ENCODE data around the gene NCKAP5. TPM values are rescaled to one million over a fixed set of nuclear protein-coding genes. Genes with fewer than 3 reads are reported as not detected.

NCKAP5 gene
- total RNA-seq, 3 donors from 2014 or later = 1.9 to 6.3 (median 2.3) TPM

GRCh38 chr2:132725748-132726147 is 842.5 kb downstream of the NCKAP5 start:
- Histone ChIP-seq H3K9me3 (no peaks in the 10 kb centered on the region), H3K4me3 (no peak overlapping the region), H3K36me3 (ENCODE audit: low read depth) (no peaks in the 10 kb centered on the region), H3K4me1 (ENCODE audit: low read depth) (no peaks in the 10 kb centered on the region)
- ATAC-seq (no peak), DNase-seq (no peak)
- intact Hi-C loops (cut with DNase I, micrococcal nuclease) = no loop called here
- no peak for TF ChIP-seq CTCF (IDR thresholded peaks at IDR 0.05)

GRCh38 chr2:132725148-132725547 is 843.1 kb downstream of the NCKAP5 start:
- Histone ChIP-seq H3K36me3 (ENCODE audit: low read depth) (no peaks in the 10 kb centered on the region), H3K4me1 (ENCODE audit: low read depth) (no peaks in the 10 kb centered on the region), H3K9me3 (no peaks in the 10 kb centered on the region), H3K4me3 (no peak overlapping the region)
- ATAC-seq (no peak), DNase-seq (no peak)
- TF ChIP-seq CTCF (IDR thresholded peaks at IDR 0.05) = no peak
- intact Hi-C loops (cut with DNase I, micrococcal nuclease) = no loop called here

- intact Hi-C loops (cut with DNase I, micrococcal nuclease) = no loop called here
- TF ChIP-seq CTCF (IDR thresholded peaks at IDR 0.05) = no peak
- Histone ChIP-seq H3K4me3 (no peak overlapping the region), H3K36me3 (ENCODE audit: low read depth) (no peaks in the 10 kb centered on the region), H3K9me3 (no peaks in the 10 kb centered on the region), H3K4me1 (ENCODE audit: low read depth) (no peaks in the 10 kb centered on the region)
- no peak for ATAC-seq
- no peak for DNase-seq
Observed at GRCh38 chr2:132721938-132722337, 846.3 kb downstream of the NCKAP5 start.

GRCh38 chr2:132720393-132720792 is 847.9 kb downstream of the NCKAP5 start:
- no peak overlapping the region for H3K4me3 ChIP-seq
- intact Hi-C loops (cut with DNase I, micrococcal nuclease) = no loop called here
- DNase-seq (no peak), ATAC-seq (no peak)
- TF ChIP-seq CTCF (IDR thresholded peaks at IDR 0.05) = no peak
- H3K9me3 ChIP-seq = no peaks in the 10 kb centered on the region
- H3K36me3 ChIP-seq (ENCODE audit: low read depth) = no peaks in the 10 kb centered on the region
- H3K4me1 ChIP-seq (ENCODE audit: low read depth) = no peaks in the 10 kb centered on the region

- intact Hi-C loops (cut with DNase I, micrococcal nuclease) = no loop called here
- ATAC-seq (no peak), DNase-seq (no peak)
- Histone ChIP-seq H3K9me3 (no peaks in the 10 kb centered on the region), H3K4me1 (ENCODE audit: low read depth) (no peaks in the 10 kb centered on the region), H3K36me3 (ENCODE audit: low read depth) (no peaks in the 10 kb centered on the region), H3K4me3 (no peak overlapping the region)
- TF ChIP-seq CTCF (IDR thresholded peaks at IDR 0.05) = no peak
Observed at GRCh38 chr2:132719480-132719879, 848.8 kb downstream of the NCKAP5 start.

GRCh38 chr2:132716954-132717353 is 851.3 kb downstream of the NCKAP5 start:
- ATAC-seq (no peak), DNase-seq (no peak)
- no peaks in the 10 kb centered on the region for H3K4me1 ChIP-seq (ENCODE audit: low read depth)
- no peaks in the 10 kb centered on the region for H3K9me3 ChIP-seq
- intact Hi-C loops (cut with DNase I, micrococcal nuclease) = no loop called here
- no peaks in the 10 kb centered on the region for H3K36me3 ChIP-seq (ENCODE audit: low read depth)
- H3K4me3 ChIP-seq = no peak overlapping the region
- TF ChIP-seq CTCF (IDR thresholded peaks at IDR 0.05) = no peak
